ENCODE measurements around the gene MALAT1. TPM values are rescaled to one million over a fixed set of nuclear protein-coding genes. Genes with fewer than 3 reads are reported as not detected.

Gene MALAT1
- total RNA-seq, 1 donor from 2014 or later, result 6,276 TPM

GRCh38 chr11:65535102-65535501, 36.3 kb downstream of the MALAT1 start:
- Mint-ChIP-seq H3K9me3 (no peaks in the 10 kb centered on the region), H3K36me3 (peaks cover 8% of the 10 kb centered on the region), H3K4me3 (no peak overlapping the region), H3K27ac (no peak overlapping the region), H3K4me1 (ENCODE audit: unreplicated experiment) (no peaks in the 10 kb centered on the region), H3K27me3 (no peaks in the 10 kb centered on the region)
- no peak for TF ChIP-seq CTCF (conservative IDR thresholded peaks at IDR 0.05)
- no peak for DNase-seq (ENCODE audit: extremely low spot score, unreplicated experiment)

- no peak for DNase-seq (ENCODE audit: extremely low spot score, unreplicated experiment)
- H3K36me3 Mint-ChIP-seq, result peaks cover 6% of the 10 kb centered on the region
- no peaks in the 10 kb centered on the region for H3K9me3 Mint-ChIP-seq
- peaks cover 8% of the 10 kb centered on the region for H3K4me1 Mint-ChIP-seq (ENCODE audit: unreplicated experiment)
- H3K27ac Mint-ChIP-seq, result no peak overlapping the region
- TF ChIP-seq CTCF (conservative IDR thresholded peaks at IDR 0.05), result no peak
- no peaks in the 10 kb centered on the region for H3K27me3 Mint-ChIP-seq
- H3K4me3 Mint-ChIP-seq, result no peak overlapping the region
These were observed 37.8 kb downstream of the MALAT1 start for GRCh38 chr11:65536412-65537295.

- Mint-ChIP-seq H3K36me3 (peaks cover 6% of the 10 kb centered on the region), H3K27me3 (peaks cover 4% of the 10 kb centered on the region), H3K9me3 (no peaks in the 10 kb centered on the region), H3K27ac (no peak overlapping the region), H3K4me3 (no peak overlapping the region), H3K4me1 (ENCODE audit: unreplicated experiment) (peaks cover 12% of the 10 kb centered on the region)
- DNase-seq (ENCODE audit: extremely low spot score, unreplicated experiment), result no peak
- TF ChIP-seq CTCF (conservative IDR thresholded peaks at IDR 0.05), result no peak
These were observed 38.4 kb downstream of the MALAT1 start for GRCh38 chr11:65537296-65537597.

GRCh38 chr11:65537620-65538231, 38.9 kb downstream of the MALAT1 start:
- H3K4me3 Mint-ChIP-seq, result no peak overlapping the region
- H3K4me1 Mint-ChIP-seq (ENCODE audit: unreplicated experiment), result peaks cover 12% of the 10 kb centered on the region
- peaks cover 4% of the 10 kb centered on the region for H3K27me3 Mint-ChIP-seq
- no peak for DNase-seq (ENCODE audit: extremely low spot score, unreplicated experiment)
- TF ChIP-seq CTCF (conservative IDR thresholded peaks at IDR 0.05), result no peak
- H3K9me3 Mint-ChIP-seq, result no peaks in the 10 kb centered on the region
- H3K27ac Mint-ChIP-seq, result no peak overlapping the region
- H3K36me3 Mint-ChIP-seq, result peaks cover 8% of the 10 kb centered on the region

- Mint-ChIP-seq H3K27ac (no peak overlapping the region), H3K9me3 (no peaks in the 10 kb centered on the region), H3K36me3 (peaks cover 10% of the 10 kb centered on the region), H3K27me3 (peaks cover 4% of the 10 kb centered on the region), H3K4me1 (ENCODE audit: unreplicated experiment) (peaks cover 12% of the 10 kb centered on the region), H3K4me3 (peak overlapping the region; percentile 45)
- no peak for TF ChIP-seq CTCF (conservative IDR thresholded peaks at IDR 0.05)
- DNase-seq (ENCODE audit: extremely low spot score, unreplicated experiment), result no peak
These were observed 39.5 kb downstream of the MALAT1 start for GRCh38 chr11:65538232-65538914.

All from type B pancreatic cell (in vitro differentiated cells).